NCI-H2227 (cell line): ENCODE results near the gene ETV3.
"Not testable (repeated sequence)": the region's sequence is repeated elsewhere in the genome, so short reads cannot be mapped to it uniquely, and the experiment has no call there.

Source experiments
- DNase-seq: peaks from one replicate; lab custom pipeline; 2025; ENCODE audit not compliant: unreplicated experiment; lab: John Stamatoyannopoulos, UW

ETV3 gene

DNA sequence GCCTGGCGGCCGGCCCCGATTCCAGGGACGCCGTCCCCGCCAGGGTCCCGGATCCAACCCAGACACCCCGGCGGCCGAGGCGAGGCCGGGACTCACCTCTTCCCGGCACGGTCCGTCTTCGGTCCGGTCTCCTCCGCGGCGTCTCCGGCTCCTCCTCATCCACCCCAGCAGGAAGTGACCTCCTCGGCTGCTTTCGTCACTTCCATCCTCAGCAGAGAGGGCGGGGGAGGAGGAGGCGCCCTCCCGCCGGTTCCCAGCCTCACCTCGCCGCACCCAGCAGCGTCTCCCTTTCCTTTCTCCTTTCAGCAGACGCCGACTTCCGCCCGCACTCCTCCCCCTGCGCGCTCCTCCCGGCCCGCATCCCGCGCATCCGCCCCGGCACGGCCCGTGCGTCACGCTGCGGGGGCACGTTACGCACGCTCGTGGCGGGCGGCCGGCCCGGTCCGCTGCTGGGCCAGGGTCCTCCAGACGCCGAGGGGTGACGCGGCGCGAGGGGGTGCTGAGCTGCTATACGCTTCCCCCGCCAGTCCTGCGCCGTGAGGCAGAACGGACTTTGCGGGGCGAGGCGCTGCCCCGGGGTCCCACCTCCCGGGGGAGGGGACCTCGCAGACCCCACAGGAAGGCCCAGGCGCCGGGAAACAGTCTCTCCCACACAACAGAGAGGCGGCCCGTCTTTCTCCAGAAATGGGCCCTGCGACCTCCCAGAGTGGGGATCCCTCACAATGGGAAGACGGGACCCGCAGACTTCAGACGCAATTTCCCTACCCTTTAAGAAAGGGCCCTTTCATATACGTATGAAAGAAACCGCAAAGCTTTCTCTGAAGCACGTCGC is at the start of gene ETV3:
TSS of gene ETV3 (minus strand) at position 176 of the 832 bp plus-strand sequence. CDS start 2,043 bp downstream, outside the sequence.
- DNase-seq = peak; percentile 92

DNA sequence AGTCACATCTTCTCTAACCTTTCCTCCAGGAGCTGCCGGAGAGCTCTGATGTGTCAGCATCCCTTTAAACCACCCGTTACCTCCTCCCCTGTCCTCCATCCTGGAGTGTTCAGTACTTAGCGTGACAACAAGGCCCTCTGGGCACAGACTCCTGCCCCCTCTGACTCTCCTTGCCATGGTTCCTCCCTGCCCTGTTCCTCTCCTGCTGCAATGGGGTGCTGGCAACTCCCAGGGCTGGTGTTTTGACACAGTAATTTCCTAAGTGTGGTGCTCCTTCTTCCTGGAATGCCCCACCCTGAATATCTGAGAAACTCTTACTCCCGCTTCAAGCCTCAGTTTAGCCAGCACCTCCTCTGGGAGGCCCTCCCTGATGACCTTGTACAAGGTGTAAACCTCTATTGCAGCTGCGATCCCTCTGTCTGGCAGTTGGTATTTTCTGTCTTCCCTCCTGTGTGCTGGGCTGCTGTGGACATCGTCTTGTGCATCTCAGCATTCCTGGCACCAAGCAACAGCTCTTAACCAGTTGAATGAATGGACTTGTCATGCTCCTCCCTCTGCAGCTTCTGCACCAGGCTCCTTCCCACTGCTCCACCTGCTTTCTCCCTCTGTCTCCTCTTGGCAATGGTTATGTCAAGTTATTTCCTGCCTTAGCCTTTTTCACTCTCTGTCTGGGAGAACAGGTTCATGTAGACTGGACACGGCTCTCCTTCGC is 48.2 kb upstream of the ETV3 start:
- no peak for DNase-seq

DNA sequence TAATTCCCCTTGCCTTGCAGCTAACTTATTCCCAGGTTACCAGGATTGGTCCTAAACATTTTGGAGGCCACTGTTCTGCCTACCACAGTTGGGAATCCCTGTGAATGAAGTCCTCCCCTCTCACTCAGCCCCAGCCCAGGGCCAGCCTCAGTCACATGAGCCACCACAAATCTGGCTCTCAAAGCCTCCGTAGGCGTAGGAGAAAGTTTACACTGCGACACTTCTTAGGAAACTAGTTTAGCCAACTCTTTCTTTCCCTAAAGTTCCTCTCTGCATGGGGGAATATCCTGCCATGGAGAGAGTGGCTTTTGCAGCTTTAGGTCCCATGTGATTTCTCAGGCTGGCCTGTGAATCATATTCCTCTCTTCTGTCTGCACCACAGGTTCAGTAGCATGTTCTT is 45.7 kb upstream of the ETV3 start:
- no peak for DNase-seq

DNA sequence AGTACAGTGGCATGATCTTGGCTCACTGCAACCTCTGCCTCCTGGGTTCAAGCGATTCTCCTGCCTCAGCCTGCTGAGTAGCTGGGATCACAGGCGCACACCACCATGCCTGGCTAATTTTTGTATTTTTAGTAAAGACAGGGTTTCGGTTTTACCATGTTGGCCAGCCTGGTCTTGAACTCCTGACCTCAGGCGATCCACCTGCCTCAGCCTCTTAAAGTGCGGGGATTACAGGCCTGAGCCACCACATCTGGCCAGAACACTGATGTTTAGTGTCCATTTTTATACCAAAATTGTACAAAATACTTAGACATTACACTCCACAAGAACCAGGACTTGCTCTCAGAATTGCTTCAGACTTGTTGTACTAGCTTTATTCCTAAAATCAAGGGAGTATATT is 44.2 kb upstream of the ETV3 start:
- DNase-seq = not testable (repeated sequence)

DNA sequence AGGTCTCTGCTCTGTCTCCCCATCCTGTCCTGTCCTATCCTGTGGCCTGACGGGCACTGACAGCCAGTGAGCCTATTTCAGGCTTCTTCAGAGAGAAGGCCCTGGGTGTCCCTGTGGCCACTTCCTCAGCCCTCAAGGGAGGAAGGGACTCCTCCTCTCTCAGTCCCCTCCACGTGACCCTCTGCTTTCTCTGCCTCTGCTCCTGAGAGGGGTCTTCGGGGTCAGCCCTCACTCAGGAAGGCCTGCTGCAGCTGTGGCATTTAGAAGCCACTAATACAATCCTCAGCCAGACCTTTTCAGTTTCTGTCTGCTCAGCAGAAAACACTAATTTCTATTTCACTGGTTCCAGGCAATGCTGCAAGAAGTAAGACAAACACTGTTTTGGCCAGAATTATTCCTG is 43.6 kb upstream of the ETV3 start:
- DNase-seq = no peak

DNA sequence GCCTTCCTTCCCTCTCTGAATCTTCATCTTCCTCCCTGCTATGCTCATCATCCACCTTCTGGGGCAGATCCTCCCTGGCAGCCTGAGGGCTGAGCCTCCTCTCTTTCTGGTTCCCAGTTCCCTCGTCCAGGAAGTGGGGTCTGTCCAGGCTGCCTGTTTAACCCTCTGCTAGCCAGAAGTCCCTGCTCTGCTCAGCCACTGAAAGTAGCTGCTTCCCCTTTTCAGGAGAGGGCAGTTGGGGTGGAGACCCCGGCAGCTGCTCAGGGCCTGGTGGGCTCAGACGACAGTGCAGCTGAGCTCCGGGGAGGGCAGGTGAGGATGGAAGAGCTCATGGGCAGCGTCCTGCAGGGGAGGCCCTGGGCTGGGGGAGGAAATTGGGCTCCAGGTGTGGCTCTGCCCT is 43.1 kb upstream of the ETV3 start:
- DNase-seq = no peak

DNA sequence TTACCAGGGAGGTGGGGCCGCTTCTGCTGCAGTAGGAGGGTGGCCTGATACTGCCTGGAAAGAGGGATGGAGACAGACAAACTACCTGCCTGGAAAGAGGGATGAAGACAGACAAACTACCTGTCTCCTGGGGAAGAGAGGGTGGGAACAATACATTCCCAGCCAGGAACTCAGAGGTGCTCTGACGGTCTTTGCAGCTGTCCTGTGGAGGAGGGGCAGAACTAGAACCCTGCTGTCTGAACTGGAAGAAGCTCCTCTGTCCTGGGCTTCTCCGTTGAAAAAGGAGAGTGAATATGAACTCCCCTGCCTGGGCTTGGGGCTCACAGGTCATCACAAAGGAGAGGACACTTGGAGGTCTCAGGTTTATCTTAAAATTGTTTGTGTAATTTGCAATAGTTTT is 40.3 kb upstream of the ETV3 start:
- DNase-seq = no peak

DNA sequence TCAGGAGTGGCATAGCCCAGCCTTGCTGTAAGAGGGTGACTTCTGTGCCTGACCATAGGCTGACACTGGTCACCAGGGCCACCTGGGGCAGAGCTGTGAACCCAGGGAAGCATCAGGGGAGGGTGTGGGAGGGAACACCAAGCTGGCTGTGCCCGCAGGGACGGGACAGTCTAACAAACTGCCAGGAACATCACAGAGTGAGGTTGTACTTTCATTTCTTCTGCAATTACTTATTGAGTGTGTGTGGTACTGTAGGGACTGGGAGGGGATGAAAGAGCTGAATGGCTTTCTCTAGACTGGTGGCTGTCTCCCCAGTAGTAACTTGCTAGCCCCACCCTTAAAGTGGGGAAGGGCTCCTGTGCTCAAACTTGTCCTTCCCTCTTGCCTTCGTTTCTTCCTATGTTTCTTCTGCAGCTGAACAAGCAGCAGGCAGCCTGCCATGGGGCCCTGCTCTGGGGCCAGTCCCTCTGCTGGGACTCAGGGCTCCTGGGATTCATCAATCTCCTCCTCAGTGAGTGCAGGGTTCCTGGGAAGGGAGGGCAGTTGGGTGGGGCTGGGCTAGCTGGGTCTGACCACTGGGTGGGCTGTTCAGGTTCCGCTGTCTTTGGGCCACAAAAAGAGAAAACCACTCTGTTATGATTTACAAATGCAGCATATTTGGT is 39.7 kb upstream of the ETV3 start:
- DNase-seq = no peak

DNA sequence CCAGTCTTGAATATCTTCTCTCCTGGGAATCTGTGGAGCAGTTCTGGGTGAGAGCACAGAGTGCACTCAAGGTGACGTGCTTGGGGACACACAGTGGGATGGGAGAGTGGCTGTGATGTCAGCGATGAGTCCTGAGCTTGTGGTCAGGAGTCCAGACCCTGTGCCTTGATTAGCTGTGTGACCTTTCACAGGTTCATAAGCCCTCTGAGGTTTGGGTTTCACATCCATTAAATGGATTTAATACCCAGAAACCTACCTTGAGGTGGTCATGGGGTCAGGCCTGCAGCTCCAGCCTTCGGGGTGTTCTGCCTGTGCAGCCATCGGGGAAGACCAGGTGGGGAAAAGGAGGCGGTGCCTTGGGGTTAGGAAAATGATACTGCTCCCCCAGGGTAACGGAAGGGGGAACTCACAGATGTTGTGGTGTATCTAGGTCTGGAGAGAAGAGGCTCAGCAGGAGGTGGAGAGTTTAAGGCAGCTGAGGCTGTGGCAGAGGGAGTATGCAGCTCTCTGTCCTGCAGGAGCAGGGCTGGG is 38.5 kb upstream of the ETV3 start:
- DNase-seq = no peak

DNA sequence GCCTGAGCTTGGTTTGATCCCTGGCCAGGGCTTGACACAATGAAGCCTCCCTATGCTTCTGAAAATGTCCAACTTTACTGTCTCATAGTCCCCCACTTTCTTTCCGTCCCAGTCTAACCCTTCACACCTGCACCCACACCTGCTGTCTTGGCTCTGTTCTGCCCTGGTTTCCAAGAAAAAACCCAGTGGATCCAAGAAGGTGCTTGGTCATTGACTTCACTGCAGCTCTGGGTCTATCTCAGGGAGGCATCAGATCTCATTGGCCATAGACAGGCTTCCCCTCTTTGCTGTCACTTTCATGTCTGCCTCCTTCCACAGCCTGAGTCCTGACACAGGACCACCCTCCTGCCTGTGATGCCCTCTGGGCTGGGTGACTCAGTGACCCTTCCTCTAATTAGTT is 37.8 kb upstream of the ETV3 start:
- DNase-seq = no peak

DNA sequence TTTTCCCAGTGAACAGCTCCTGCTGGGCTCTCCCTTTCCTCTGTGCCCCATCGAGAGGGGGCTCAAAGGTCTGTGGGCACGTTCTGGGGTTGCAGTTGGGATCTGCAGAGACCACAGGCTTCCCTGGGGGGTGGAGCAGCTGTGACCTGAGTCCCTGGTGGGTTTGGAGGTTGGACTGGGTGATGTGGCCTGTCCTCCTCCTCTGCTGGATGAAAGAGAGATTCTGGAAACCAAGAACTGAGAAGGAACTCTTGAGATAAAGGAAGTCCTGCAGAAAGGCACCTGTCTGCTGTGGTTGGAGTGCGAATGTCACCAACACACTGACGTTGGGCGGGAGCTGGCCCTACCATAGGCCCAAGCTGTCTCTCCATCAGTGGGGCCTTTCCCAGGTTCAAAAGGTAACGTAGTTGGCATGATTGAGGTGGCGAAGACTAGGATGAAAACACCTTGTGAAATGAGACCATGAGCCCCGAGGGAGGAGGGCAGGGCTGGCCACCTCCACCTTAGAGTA is 35.8 kb upstream of the ETV3 start:
- no peak for DNase-seq

DNA sequence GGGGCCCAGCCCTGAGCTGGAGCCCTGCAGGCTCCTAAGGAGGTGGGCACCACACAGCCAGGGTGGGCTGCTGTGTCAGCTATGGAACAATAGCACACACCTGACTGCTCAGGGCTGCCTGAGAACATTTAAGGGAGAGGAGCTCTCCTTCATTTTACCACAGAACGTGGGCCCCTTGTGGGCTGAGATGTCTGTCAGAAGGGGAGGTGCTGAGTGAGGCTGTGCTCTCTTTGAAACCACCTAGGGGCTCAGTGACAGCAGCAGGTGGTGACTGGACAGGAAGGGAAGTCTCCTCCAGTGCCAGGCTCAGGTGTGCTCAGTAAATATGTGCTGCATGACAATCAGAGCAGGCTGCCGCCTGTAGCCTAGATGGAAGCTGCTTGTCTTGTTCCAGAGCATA is 35.0 kb upstream of the ETV3 start:
- DNase-seq = not testable (repeated sequence)

DNA sequence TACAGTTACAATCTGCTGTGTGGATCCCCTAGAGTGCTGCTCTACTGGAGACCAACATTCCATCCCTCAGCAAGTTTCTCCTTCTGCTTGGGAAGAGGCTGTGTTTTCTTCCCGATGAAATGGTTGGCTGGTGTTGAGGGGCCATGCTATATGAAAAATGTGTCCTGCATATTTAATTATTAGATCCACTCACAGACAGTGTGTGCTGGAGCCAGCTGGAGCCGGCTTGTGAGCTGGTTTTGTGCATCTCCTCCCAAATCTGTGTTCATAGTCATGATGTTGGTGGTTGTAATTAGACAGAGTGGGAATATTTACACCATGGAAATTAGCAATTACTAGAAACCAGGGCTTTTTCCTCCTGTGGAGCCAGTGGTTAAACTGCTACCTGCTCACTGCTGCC is 34.4 kb upstream of the ETV3 start:
- not testable (repeated sequence) for DNase-seq

DNA sequence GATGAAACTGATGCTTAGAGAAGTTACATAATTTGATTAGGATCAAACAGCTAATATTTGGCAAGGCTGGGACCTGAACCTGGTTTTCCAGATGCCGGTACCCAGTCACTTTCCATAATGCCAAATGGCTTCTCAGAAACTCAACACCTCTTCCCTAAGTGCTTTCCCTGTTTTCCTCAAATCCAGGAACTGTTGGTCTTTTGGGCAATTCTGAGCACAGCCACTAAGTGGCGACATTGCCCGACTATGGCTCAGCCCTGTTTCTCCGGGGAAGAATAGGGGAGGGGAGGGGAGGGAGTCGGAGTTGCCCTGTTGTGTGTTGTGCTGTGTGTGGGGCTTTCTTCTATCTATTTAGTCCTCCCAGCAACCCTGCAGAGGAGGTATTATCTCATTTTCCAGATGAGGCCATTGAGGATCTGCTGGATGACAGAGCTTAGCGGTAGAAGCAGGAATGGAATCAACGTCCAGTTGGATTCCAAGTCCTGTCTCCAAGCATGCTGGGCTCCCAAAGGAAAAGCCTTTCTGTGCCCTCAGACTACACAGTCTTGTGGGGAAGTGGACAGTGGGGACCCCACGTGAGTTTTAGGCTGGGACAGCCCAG is 33.8 kb upstream of the ETV3 start:
- DNase-seq = peak; percentile 52

DNA sequence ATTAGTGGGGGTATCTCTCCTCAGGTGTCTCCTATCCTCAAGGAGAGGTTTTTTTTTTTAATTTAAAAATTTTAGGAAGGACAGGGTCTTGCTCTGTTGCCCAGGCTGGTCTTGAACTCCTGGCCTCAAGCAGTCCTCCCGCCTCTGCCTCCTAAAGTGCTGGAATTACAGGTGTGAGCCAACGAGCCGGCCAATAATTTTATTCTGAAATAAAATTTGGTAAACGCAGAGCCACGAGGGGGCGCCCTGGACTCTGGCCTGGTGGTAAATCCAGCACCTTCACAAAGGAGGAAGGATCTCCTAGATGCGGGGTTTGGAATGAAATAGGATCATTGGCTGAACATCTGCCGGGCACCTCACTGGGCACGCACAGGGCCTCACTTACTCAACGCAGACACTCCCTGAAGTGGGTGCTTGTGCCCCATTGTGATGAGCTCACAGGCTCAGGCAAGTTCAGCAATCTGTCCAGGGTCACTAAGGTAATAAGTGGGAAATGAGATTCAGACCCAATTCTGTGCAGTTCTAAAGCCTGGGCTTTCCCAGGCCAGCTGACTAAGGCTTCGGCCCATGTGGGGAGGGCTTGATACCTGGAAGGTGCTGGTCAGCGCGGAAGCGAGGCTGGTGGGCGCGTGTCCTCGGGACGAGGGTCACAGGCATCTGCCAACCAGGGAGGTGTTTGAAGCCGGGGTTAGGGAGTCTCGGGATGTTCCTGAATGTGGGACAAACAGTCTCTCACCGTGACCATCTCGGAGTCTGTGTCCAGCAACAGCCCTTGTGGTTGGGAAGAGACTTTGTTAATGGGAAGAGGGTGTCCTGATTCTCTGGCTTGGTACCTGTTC is 32.7 kb upstream of the ETV3 start:
- DNase-seq = peak; percentile 56

DNA sequence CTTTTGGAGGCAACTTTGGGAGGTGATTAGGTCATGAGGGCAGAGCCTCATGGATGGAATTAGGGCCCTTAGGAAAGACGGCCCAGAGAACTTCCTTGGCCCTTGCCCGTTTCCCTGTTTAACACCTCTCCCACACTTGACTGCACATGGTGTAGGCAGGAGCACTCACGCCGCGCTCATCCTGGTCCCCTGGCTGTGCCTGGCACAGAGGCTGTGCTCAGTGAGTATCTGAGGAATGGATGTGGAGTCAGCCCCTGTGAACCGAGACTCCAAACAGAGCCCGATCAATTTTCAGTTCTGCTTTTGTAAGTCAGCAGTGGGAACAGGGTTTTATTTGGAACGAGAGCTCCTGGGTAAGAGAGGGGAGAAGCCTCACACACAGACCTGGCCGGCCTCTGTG is 29.8 kb upstream of the ETV3 start:
- DNase-seq = no peak

DNA sequence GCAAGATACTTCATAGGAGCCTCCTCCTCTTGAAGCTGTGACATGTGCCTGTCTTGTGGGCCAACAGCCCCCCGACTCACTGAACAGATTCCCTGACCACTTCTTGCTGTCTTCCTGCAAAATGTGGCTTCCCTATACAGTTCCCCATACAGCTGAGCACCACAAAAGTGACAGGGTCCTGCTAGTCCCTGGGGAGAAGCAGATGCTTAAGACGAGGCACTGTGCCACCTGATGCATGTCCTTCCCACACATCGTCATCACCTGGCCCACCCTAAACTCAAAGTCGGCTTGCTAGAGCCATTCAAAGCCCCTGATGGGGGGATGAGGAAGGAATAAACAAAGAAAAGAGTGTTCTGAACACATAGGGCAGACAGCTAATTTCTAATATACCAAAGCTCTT is 29.2 kb upstream of the ETV3 start:
- DNase-seq = no peak

DNA sequence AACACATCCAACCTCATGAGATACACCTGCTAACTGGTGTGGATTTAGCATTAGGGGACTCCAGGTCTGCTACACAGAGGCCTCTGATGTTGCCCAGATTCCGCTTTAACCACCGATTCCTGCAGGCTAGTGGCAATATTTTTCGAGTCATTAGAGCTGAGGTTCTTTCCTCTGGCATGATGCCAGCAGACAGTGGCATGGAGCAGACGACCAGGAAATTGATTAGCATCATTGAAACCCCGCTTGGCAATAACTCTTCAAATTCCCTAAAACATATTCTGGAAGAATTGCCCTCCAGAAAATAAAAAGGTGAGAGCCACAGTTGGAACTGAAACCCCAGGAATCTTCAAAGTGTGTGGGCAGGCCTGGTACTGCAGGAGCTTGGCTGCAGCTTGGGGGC is 28.4 kb upstream of the ETV3 start:
- no peak for DNase-seq

DNA sequence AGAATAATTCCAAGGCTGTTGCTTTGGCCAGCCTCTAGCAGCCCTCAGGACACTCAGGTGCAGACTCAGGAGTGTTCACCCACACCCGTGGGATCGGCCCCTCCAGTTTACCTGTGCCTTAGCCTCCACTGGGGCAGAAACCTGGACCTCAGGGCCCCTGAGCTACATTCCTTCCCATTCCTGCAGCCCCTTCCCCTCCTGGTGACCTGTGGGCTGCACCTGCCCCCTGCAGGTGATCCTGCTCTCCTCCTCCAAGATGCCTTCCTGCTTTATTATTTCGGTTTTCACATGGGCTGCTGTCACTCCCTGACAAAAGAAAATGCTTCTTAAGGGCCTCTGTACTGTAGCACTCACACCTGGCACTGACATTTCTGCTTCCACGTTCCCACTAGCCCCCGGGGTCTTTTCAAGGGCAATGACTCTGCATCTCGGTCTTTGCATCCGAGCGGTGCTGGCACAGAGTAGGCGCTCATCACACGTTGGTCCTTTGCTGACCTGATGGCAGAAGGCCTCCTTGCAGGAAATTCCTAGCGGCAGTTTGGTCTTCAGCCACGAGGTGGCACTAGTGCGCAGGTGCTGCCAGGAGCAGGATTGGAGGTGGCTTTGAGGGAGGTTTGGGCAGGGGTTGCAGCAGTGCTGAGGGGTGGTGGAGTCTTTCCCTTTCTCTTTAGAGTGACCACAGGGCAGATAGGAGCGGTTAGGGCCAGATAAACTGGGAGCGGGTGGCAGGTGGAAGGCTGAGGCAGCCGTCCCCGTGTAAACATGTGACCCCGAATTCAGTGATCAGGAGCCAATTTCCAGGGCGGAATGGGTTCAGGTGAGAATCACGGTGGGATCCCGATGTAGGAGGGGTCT is 25.3 kb upstream of the ETV3 start:
- peak; percentile 90 for DNase-seq
